WTC11 (cell line): ENCODE data around the gene CHAT. TPM values are rescaled to one million over a fixed set of nuclear protein-coding genes. Genes with fewer than 3 reads are reported as not detected.

Source experiments
- ATAC-seq: fragments of 200-7000 bp; cut with Tn5 transposase; 2 replicates; pipeline ENCODE4 v1.10.0; 2021; ENCODE audit warnings: mild to moderate bottlenecking, moderate library complexity
- CTCF ChIA-PET: fragments of 300-600 bp; sonication (Branson Sonifier 250); formaldehyde crosslinking; loops from one replicate; lab custom pipeline; 2021; ENCODE audit warnings: antibody characterized with exemption; lab: Charles Lee
- POLR2A ChIA-PET: fragments of 350-600 bp; sonication (Branson Sonifier 250); formaldehyde crosslinking; loops from one replicate; lab custom pipeline; 2021; ENCODE audit warnings: antibody characterized with exemption; lab: Charles Lee
- DNase-seq: peaks from one replicate; pipeline ENCODE4 v3.0.0; 2021; ENCODE audit warnings: low spot score
- H3K27ac Mint-ChIP-seq: 2 replicates; pipeline ENCODE4 v1.8.0; 2021; ENCODE audit warnings: mixed read lengths
- H3K27me3 Mint-ChIP-seq: 2 replicates; pipeline ENCODE4 v1.8.0; 2021; ENCODE audit warnings: low read depth, mild to moderate bottlenecking, moderate library complexity, mixed read lengths
- H3K36me3 Mint-ChIP-seq: 2 replicates; pipeline ENCODE4 v1.8.0; 2021; ENCODE audit warnings: mixed read lengths
- H3K4me1 Mint-ChIP-seq: 2 replicates; pipeline ENCODE4 v1.8.0; 2022; ENCODE audit warnings: mixed read lengths
- H3K4me3 Mint-ChIP-seq: 2 replicates; pipeline ENCODE4 v1.8.0; 2021; ENCODE audit warnings: mild to moderate bottlenecking, moderate library complexity, mixed read lengths
- H3K9me3 Mint-ChIP-seq: 2 replicates; pipeline ENCODE4 v1.8.0; 2021; ENCODE audit warnings: mixed read lengths
- ETV6 ChIP-seq: sonication (generic); formaldehyde crosslinking; IDR thresholded peaks from 2 replicates; pipeline ENCODE4 v1.8.1; 2022; ENCODE audit warnings: mild to moderate bottlenecking, missing genetic modification reagents
- FOXK1 ChIP-seq: sonication (generic); formaldehyde crosslinking; IDR thresholded peaks from 2 replicates; pipeline ENCODE4 v1.8.0; 2022; ENCODE audit warnings: mild to moderate bottlenecking, moderate library complexity, missing genetic modification reagents
- PRRX2 ChIP-seq: fragments of 250-450 bp; sonication (Bioruptor Pico); IDR thresholded peaks from 2 replicates; pipeline ENCODE4 v1.8.0; 2021; ENCODE audit warnings: mild to moderate bottlenecking
- RELA ChIP-seq: sonication (generic); formaldehyde crosslinking; IDR thresholded peaks from 2 replicates; pipeline ENCODE4 v1.8.1; 2022; ENCODE audit warnings: missing genetic modification reagents, mild to moderate bottlenecking, borderline replicate concordance
- TEAD1 ChIP-seq: sonication (generic); formaldehyde crosslinking; IDR thresholded peaks from 2 replicates; pipeline ENCODE4 v1.8.0; 2022; ENCODE audit warnings: mild to moderate bottlenecking, missing genetic modification reagents
- ZNF138 ChIP-seq: sonication (generic); formaldehyde crosslinking; conservative IDR thresholded peaks from 2 replicates; pipeline ENCODE4 v1.8.1; 2022; ENCODE audit warnings: mild to moderate bottlenecking, moderate library complexity, missing genetic modification reagents
- ZNF219 ChIP-seq: sonication (generic); formaldehyde crosslinking; IDR thresholded peaks from 2 replicates; pipeline ENCODE4 v1.8.0; 2023; ENCODE audit warnings: missing genetic modification reagents, mild to moderate bottlenecking, borderline replicate concordance
- ZNF416 ChIP-seq: fragments of 250-450 bp; sonication (Bioruptor Pico); IDR thresholded peaks from 2 replicates; pipeline ENCODE4 v1.9.0; 2021; ENCODE audit warnings: mild to moderate bottlenecking, inconsistent platforms
- total RNA-seq: library from RNA; stranded (reverse); gene quantifications from 3 replicates; pipeline ENCODE4 v1.2.3, GENCODE V29; 2021
- TF ChIP-seq, protein P1 (sequence below): fragments of 250-450 bp; sonication (Bioruptor Pico); IDR thresholded peaks from 2 replicates; pipeline ENCODE4 v1.9.0; 2021; ENCODE audit warnings: moderate library complexity, mild to moderate bottlenecking, inconsistent platforms, borderline replicate concordance
- TF ChIP-seq, protein P2 (sequence below): fragments of 250-450 bp; sonication (Bioruptor Pico); conservative IDR thresholded peaks from 2 replicates; pipeline ENCODE4 v1.9.0; 2021; ENCODE audit warnings: mild to moderate bottlenecking
- TF ChIP-seq, protein P3 (sequence below): sonication (generic); formaldehyde crosslinking; IDR thresholded peaks from 2 replicates; pipeline ENCODE4 v1.8.1; 2023; ENCODE audit warnings: mild to moderate bottlenecking, missing genetic modification reagents, borderline replicate concordance
- TF ChIP-seq, protein P4 (sequence below): sonication (generic); formaldehyde crosslinking; IDR thresholded peaks from 2 replicates; pipeline ENCODE4 v1.8.0; 2022; ENCODE audit warnings: mild to moderate bottlenecking, missing genetic modification reagents
- TF ChIP-seq, protein P5 (sequence below): sonication (generic); formaldehyde crosslinking; IDR thresholded peaks from 2 replicates; pipeline ENCODE4 v1.8.1; 2023; ENCODE audit warnings: mild to moderate bottlenecking, missing genetic modification reagents, moderate library complexity
- TF ChIP-seq, protein P6 (sequence below): sonication (generic); formaldehyde crosslinking; IDR thresholded peaks from 2 replicates; pipeline ENCODE4 v1.8.1; 2023; ENCODE audit warnings: mild to moderate bottlenecking, missing genetic modification reagents

CHAT gene
- total RNA-seq, 1 experiment from 2014 or later: not detected

DNA sequence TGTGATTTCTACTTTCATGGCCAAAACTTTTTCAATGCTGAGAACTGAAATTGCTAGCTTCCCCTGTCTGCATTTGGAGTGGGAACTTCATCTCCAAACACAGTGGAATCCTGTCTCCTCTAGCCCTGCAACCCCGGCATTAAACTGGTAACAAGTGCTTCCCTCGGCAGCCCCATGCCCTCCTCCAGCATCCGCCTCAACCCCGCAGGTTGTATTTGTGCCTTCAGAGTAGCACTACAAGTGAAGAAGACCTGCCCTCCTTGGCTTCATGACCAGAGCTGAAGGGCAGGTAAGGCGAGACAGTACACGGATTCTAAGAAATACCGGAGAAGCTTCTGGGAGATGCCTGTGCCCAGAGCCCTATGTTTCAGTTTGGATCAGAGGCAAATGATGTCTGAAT is 82.5 kb downstream of the CHAT start:
- Mint-ChIP-seq H3K36me3 (peaks cover 6% of the 10 kb centered on the region; the same call in 1 of the 2 replicates), H3K27me3 (peaks cover 87% of the 10 kb centered on the region), H3K9me3 (peaks cover 8% of the 10 kb centered on the region), H3K4me3 (no peak overlapping the region), H3K4me1 (peaks cover 24% of the 10 kb centered on the region), H3K27ac (no peak overlapping the region)
- ChIA-PET CTCF (interaction anchor here (1.0 kb wide), 1 partner anchor 103 kb away, joined by 3 read pairs; no protein-coding TSS in a partner anchor), POLR2A (no interaction called here)
- DNase-seq (no peak), ATAC-seq (no peak)
- TF ChIP-seq, protein P1, sequence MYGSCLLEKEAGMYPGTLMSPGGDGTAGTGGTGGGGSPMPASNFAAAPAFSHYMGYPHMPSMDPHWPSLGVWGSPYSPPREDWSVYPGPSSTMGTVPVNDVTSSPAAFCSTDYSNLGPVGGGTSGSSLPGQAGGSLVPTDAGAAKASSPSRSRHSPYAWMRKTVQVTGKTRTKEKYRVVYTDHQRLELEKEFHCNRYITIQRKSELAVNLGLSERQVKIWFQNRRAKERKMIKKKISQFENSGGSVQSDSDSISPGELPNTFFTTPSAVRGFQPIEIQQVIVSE (CRISPR knock-in tag): no peak
- TF ChIP-seq ZNF138 (CRISPR knock-in tag) (no peak), RELA (CRISPR knock-in tag) (no peak), TEAD1 (CRISPR knock-in tag) (no peak), PRRX2 (CRISPR knock-in tag) (no peak), FOXK1 (CRISPR knock-in tag) (no peak), ZNF416 (CRISPR knock-in tag) (no peak), ETV6 (CRISPR knock-in tag) (no peak)
- TF ChIP-seq, protein P2, sequence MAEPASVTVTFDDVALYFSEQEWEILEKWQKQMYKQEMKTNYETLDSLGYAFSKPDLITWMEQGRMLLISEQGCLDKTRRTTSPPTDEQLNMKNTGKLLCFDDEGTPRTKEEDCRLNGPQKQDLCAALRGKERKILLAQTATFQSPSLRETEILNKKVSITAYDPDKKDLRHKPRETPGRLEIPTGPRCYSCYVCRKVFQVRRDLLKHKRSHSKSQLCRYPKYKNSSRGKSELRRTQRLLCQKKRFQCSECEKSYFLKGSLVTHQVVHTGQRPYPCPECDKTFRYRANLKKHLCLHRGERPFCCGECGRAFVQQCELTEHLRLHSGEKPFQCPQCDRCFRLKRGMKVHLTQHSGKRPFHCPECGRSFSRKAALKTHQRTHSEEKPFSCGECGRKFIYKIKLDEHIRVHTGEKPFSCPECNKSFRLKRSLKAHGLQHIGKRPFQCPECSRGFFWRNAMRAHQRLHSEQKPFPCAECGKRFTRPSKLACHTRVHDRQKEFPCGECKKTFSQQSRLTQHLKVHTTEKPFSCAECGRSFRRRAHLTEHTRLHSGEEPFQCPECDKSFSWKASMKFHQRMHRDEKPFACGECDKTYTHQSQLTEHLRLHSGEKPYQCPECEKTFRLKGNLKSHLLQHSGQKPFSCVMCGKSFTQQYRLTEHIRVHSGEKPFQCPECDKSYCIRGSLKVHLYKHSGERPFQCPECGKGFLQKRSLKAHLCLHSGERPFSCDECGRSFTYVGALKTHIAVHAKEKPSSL (CRISPR knock-in tag): no peak
- TF ChIP-seq, protein P3, sequence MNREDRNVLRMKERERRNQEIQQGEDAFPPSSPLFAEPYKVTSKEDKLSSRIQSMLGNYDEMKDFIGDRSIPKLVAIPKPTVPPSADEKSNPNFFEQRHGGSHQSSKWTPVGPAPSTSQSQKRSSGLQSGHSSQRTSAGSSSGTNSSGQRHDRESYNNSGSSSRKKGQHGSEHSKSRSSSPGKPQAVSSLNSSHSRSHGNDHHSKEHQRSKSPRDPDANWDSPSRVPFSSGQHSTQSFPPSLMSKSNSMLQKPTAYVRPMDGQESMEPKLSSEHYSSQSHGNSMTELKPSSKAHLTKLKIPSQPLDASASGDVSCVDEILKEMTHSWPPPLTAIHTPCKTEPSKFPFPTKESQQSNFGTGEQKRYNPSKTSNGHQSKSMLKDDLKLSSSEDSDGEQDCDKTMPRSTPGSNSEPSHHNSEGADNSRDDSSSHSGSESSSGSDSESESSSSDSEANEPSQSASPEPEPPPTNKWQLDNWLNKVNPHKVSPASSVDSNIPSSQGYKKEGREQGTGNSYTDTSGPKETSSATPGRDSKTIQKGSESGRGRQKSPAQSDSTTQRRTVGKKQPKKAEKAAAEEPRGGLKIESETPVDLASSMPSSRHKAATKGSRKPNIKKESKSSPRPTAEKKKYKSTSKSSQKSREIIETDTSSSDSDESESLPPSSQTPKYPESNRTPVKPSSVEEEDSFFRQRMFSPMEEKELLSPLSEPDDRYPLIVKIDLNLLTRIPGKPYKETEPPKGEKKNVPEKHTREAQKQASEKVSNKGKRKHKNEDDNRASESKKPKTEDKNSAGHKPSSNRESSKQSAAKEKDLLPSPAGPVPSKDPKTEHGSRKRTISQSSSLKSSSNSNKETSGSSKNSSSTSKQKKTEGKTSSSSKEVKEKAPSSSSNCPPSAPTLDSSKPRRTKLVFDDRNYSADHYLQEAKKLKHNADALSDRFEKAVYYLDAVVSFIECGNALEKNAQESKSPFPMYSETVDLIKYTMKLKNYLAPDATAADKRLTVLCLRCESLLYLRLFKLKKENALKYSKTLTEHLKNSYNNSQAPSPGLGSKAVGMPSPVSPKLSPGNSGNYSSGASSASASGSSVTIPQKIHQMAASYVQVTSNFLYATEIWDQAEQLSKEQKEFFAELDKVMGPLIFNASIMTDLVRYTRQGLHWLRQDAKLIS (CRISPR knock-in tag): no peak
- TF ChIP-seq, protein P4, sequence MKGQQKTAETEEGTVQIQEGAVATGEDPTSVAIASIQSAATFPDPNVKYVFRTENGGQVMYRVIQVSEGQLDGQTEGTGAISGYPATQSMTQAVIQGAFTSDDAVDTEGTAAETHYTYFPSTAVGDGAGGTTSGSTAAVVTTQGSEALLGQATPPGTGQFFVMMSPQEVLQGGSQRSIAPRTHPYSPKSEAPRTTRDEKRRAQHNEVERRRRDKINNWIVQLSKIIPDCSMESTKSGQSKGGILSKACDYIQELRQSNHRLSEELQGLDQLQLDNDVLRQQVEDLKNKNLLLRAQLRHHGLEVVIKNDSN (CRISPR knock-in tag): no peak
- TF ChIP-seq, protein P5, sequence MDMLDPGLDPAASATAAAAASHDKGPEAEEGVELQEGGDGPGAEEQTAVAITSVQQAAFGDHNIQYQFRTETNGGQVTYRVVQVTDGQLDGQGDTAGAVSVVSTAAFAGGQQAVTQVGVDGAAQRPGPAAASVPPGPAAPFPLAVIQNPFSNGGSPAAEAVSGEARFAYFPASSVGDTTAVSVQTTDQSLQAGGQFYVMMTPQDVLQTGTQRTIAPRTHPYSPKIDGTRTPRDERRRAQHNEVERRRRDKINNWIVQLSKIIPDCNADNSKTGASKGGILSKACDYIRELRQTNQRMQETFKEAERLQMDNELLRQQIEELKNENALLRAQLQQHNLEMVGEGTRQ (CRISPR knock-in tag): no peak
- TF ChIP-seq, protein P6, sequence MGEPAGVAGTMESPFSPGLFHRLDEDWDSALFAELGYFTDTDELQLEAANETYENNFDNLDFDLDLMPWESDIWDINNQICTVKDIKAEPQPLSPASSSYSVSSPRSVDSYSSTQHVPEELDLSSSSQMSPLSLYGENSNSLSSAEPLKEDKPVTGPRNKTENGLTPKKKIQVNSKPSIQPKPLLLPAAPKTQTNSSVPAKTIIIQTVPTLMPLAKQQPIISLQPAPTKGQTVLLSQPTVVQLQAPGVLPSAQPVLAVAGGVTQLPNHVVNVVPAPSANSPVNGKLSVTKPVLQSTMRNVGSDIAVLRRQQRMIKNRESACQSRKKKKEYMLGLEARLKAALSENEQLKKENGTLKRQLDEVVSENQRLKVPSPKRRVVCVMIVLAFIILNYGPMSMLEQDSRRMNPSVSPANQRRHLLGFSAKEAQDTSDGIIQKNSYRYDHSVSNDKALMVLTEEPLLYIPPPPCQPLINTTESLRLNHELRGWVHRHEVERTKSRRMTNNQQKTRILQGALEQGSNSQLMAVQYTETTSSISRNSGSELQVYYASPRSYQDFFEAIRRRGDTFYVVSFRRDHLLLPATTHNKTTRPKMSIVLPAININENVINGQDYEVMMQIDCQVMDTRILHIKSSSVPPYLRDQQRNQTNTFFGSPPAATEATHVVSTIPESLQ (CRISPR knock-in tag): no peak

DNA sequence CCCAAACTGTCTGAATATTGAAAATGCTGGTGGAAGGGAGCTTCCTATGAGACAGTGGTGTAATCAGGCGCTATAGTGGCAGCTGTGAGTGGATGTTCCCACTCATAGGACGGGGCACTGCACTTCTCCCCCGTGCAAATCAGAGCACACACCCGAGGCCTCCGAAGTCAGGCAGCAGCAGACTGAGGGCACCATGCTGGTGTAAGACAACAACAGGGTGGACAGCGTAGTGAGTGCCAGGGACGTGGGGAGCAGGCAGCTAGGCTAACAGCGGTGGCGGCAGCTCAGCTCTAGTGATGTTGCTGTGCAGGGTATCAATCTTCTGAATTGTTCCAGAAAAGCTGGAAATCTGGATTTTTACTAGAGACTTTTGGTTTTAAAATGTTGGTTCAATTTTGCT is 84.8 kb downstream of the CHAT start:
- ChIA-PET CTCF (interaction anchor here (1.6 to 2.0 kb wide), 2 partner anchors 46 to 105 kb away, joined by 5 to 8 read pairs; no protein-coding TSS in a partner anchor), POLR2A (no interaction called here)
- Mint-ChIP-seq H3K27me3 (peaks cover 71% of the 10 kb centered on the region), H3K9me3 (peaks cover 2% of the 10 kb centered on the region), H3K36me3 (peaks cover 2% of the 10 kb centered on the region; the same call in 1 of the 2 replicates), H3K4me3 (no peak overlapping the region), H3K27ac (no peak overlapping the region), H3K4me1 (peaks cover 21% of the 10 kb centered on the region)
- no peak for DNase-seq
- no peak for ATAC-seq
- TF ChIP-seq ZNF219 (CRISPR knock-in tag): no peak
